NCI-H1105 treated with DMSO at 0.1 percent for 48 hours (cell line): ENCODE results near the gene USP6NL.

ENCODE experiments used
- DNase-seq: peaks from one replicate; lab custom pipeline; 2025; lab: John Stamatoyannopoulos, UW

USP6NL gene

GRCh38 chr10:11551104-11551503, 60.3 kb downstream of the USP6NL start:
- DNase-seq, result no peak

GRCh38 chr10:11548768-11549099, 62.7 kb downstream of the USP6NL start:
- DNase-seq, result no peak

GRCh38 chr10:11548065-11548767, 63.2 kb downstream of the USP6NL start:
- DNase-seq, result no peak

- DNase-seq, result no peak
These were observed 64.9 kb downstream of the USP6NL start for GRCh38 chr10:11546581-11546980.

GRCh38 chr10:11541296-11541695, 70.2 kb downstream of the USP6NL start:
- no peak for DNase-seq

GRCh38 chr10:11539191-11539868, 72.1 kb downstream of the USP6NL start:
- DNase-seq, result no peak

DNA sequence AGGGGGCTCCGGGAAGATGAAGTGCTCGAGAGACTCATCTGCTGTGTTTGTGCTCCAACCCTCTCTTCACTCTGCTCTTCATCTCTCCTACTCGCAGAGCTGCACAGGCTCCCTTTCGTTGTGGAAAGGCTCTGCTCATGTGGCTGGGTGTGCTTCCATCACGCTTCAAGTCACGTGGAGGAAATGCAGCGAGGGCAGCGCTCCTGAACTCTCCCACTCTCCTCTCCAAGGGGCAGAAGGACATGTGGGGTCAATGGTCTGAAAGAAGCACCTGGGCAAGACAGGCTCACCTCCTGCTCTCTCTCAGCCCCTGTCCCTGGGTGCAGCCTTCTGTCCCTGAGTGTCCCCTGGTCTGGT, 72.6 kb downstream of the USP6NL start:
- DNase-seq, result no peak

DNA sequence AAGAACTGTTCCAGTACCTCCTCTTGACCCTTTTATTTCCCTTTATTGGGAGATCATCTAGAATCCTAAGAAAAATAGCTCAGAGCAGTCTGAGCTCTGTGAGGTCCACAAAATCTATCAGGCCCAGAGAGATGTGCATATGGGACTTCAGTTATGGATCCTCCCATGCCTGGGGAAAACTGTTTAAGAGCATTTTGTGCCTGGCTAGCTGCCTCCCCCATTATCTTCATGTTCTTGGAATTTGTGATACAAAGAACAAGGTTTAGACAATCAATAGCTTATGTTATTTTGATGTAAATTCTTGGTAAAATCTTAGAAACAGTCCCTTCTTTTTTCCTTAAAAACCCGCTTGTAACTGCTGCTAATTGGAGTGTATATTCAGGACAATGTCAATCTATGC, 75.2 kb downstream of the USP6NL start:
- no peak for DNase-seq

DNA sequence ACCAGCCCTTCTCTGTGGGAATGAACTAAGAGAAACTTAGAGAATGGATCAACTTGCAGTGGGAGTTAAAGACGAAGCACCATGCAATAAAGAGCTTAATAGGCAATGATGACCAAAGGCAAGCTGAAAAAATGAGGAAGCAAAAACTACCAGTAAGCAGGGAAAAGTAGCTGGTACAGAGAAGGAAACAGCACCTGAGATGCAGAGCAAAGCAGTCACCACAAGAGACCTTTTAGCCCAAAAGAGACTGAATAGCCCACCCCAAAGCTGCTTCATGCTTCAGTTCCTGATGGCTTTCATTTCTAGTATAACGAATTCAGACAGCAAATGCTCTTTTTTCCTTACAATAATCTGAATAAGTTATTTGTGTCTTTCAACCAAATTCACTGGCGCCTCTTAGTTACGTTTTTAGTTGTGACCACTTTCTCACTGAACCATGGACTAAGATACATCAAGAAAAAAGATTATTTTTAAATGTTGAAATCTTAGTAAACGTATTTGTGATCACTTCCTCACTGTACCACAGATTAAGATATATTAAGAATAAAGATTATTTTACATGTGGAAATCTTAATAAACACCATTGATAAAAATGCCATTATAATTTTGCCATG, 76.0 kb downstream of the USP6NL start:
- DNase-seq, result no peak

- DNase-seq, result no peak
These were observed 78.1 kb downstream of the USP6NL start for GRCh38 chr10:11533328-11533781.

- DNase-seq, result no peak
These were observed 79.1 kb downstream of the USP6NL start for GRCh38 chr10:11532306-11532705.

GRCh38 chr10:11530806-11531205, 80.6 kb downstream of the USP6NL start:
- no peak for DNase-seq

DNA sequence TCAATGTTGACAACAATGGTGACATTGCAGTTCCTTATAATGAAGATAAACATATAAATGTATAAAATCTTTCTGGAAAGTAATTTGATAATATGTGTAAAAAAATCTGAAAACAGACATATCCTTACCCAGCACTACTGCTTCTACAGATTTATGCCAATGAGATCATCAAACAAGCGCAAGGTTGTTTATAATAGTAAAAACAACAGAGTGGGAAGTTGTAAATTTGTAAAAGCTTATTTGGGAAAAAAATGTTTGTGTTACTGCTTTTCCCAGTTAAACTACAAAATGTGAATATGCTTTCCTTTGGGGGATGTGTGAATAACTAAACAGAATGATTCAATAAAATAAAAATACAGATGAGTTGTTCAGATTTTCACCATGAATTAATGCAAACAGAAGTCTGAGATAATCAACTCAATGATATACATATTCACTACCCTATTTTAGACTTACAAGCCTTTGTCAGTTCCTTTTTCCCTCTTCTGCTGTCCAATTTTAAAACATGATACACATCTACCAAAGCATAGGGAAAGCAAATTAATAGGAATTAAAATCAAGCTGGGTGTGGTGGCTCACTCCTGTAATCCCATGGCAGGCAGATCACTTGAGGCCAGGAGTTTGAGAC, 82.1 kb downstream of the USP6NL start:
- no peak for DNase-seq

GRCh38 chr10:11528286-11528685, 83.2 kb downstream of the USP6NL start:
- no peak for DNase-seq

DNA sequence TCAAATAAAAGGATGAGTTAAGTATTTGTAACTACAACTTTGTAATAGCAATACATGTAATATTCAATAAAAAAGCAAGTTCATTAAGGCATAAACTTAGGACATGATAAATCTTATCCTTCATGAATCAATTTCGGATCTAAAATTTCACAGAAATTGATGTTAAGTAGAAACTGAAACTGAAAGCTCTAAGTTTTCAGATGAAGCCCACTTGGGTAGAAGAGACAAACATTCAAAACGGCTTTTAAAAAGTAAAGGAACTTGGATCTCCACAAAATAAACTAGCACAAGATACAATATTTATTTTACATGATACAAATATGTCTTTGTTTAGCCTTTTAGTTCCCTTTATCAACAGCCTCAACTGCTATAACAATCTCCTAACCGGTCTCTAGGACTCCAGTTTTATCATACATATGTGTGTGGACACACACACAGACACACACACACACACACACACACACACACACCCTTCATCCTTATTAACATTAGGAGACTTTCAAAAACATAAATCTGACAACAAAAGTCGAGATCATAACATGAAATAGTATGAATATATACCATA, 83.7 kb downstream of the USP6NL start:
- DNase-seq, result no peak

DNA sequence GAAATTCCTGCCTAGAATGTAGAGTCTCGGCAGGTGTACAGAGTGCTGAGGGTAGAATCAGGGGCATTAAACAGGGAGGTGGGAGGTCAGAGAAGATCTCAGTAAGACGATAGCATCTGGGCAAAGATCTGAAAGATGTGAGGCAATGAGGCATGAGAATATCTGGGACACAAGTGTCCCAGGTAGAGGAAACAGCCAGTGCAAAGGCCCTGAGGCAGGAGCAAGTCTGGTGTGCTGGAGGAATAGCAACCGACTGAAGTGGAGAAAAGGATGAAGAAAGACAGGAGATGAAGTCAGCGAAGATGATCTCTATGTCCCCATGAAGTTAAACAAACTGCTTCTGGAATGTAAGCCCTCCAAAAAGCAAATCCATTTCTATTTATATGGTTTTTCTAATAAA, 84.4 kb downstream of the USP6NL start:
- DNase-seq, result no peak

DNA sequence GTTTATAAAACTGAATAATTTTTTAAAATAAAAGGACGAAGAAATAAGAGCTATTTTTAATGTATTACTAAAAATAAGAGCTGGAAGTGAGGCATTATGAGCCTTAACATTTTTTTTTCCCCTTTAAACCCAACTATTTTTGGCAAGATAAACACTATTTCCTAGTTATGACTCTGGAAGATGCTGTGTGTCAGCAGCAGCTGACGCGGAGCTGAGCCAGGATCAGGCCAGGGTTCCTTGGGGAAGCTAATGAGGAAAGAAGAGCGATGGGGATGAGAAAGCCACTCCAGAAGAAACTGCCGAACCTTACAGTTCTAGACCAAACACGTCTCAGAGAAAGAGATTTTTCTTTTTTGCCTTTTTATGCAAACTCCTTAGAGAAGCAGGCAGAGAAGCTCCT, 85.9 kb downstream of the USP6NL start:
- no peak for DNase-seq

GRCh38 chr10:11522821-11523245, 88.6 kb downstream of the USP6NL start:
- no peak for DNase-seq

DNA sequence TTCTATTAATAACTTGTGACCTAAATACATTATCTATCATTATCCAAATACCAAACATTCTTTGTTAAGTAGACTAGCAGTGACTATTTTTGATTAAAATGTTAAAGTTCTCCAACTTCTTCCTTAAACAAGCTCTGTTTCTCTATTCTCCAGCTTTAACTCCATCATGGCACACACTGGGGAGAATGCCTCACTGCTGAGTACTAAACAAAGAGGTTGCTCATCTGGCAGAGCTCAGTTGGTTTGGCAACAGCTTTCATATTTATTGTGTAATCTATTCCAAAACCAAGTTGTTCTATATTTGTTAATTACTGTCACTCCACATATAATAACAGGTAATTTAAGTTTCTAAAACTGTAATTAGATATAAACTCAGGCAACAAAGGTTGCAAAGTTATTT, 89.6 kb downstream of the USP6NL start:
- peak; percentile 4 for DNase-seq

DNA sequence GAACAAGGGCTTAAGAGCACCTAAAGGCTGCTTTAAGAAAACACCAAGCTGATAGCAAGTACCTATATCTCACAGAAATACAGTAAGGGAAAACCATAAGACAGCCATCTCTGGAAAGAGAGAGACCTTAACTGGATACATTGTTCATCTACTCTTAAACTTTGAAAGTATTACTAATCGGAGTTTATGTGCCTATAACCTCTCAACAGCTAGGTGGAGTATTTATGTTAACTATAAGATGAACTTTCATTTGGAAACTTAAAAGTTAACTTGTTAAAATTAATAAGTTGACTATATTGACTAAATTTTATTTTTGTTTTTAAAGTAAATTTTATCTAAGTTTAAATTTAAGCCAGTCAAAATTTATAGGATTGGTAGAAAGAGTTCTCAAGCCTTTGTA, 90.6 kb downstream of the USP6NL start:
- DNase-seq, result no peak

DNA sequence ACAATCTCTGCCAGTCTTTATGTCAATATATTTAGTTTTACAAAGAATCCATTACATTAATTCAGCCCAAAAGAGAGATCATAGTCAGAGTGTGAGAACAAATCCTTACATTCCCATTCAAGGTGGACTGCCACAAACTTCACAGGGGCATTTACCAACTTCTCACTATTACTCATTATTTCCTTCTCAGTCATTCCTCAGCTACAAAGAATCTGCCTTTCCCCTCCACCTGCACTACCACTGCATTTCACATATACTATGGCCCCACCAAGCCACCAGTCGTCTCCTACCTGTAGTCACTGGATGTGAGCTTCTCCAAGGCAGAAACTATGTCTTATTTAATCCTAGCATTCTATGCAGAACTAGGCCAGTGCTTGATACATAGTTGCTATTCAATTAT, 94.3 kb downstream of the USP6NL start:
- DNase-seq, result no peak

DNA sequence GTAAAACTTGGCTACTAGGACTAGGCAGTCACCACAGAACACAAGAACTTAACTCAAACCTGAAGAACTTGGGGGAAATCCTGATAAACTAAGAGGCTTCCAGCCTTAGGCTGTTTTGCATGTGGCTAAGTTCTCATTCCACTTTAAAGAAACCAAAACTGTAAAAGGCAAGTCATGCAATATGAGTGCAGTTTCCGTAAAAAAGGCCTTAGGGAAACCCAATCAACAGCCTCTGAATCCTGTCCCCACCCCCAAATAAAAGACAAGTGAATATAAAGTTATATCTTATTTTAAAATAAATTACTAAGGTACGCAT, 95.1 kb downstream of the USP6NL start:
- no peak for DNase-seq
